Coronary artery (tissue), 2 donors: ENCODE results near the gene PITX3.
A peak's percentile ranks its signal among the peaks of the same experiment; 100 is the strongest.

ENCODE experiments used
- DNase-seq: peaks from one replicate; pipeline ENCODE4 v3.0.0-alpha.2; 2017; ENCODE audit warnings: low spot score
- H3K27ac ChIP-seq, 2 donors: fragments of 200-600 bp; sonication (generic); one replicate each; pipeline ENCODE4 v1.5.1; 2016 to 2019
- H3K4me3 ChIP-seq: fragments of 200-600 bp; sonication (generic); 2 replicates; pipeline ENCODE4 v1.5.1; 2016; ENCODE audit warnings: mild to moderate bottlenecking, moderate library complexity
- TF ChIP-seq, protein P1 (sequence below): fragments of 200-600 bp; sonication (generic); IDR thresholded peaks from one replicate; pipeline ENCODE4 v1.5.1; 2019; ENCODE audit warnings: antibody characterized with exemption

The PITX3 gene

DNA sequence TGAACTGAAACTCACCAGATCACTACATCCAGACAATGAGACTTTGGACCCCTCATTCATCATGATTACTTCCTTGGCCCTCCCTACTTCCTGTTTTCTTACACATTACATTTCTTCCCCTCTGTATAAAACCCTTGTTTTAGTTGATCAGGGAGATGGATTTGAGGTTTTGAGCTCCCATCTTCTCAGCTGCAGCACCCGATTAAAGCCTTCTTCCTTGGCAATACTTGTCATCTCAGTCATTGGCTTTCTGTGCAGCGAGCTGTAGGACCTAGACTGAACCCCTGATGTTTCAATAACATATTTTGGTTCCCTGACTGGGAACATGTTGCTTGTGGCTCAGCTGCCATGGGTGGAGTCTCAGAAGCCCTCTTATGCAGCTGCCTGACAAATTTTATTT is 56.0 kb downstream of the PITX3 start:
- no peak overlapping the region for H3K4me3 ChIP-seq
- TF ChIP-seq, protein P1, sequence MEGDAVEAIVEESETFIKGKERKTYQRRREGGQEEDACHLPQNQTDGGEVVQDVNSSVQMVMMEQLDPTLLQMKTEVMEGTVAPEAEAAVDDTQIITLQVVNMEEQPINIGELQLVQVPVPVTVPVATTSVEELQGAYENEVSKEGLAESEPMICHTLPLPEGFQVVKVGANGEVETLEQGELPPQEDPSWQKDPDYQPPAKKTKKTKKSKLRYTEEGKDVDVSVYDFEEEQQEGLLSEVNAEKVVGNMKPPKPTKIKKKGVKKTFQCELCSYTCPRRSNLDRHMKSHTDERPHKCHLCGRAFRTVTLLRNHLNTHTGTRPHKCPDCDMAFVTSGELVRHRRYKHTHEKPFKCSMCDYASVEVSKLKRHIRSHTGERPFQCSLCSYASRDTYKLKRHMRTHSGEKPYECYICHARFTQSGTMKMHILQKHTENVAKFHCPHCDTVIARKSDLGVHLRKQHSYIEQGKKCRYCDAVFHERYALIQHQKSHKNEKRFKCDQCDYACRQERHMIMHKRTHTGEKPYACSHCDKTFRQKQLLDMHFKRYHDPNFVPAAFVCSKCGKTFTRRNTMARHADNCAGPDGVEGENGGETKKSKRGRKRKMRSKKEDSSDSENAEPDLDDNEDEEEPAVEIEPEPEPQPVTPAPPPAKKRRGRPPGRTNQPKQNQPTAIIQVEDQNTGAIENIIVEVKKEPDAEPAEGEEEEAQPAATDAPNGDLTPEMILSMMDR: no peak
- DNase-seq: peak; percentile 4
- H3K27ac ChIP-seq: no peak overlapping the region

DNA sequence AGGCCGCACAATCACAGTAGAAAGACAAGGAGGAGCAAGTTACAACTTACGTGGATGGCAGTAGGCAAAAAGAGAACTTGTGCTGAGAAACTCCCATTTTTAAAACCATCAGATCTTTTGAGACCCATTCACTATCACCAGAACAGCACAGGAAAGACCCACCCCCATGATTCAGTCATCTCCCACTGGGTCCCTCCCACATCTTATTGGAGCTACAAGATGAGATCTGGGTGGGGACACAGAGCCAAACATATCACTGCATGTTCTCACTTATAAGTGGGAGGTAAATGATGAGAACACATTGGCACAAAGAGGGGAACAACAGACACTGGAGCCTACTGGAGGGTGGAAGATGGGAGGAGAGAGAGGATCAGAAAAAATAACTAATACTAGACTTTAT is 56.7 kb downstream of the PITX3 start:
- DNase-seq: peak; percentile 17
- Histone ChIP-seq H3K4me3 (no peak overlapping the region), H3K27ac (no peak overlapping the region)
- TF ChIP-seq, protein P1: no peak
